ENCODE data around the gene COX6B2.
"Not testable (repeated sequence)": the region's sequence is repeated elsewhere in the genome, so short reads cannot be mapped to it uniquely, and the experiment has no call there.

The COX6B2 gene

GRCh38 chr19:55354698-55355212 is at the start of gene COX6B2:
Gene COX6B2, minus strand, starts transcription at chr19:55354719. Its CDS starts 198 bp downstream, at chr19:55354521.
- no peak for DNase-seq

GRCh38 chr19:55402509-55402908 is 48.0 kb upstream of the COX6B2 start:
- no peak for DNase-seq

GRCh38 chr19:55401390-55401789 is 46.9 kb upstream of the COX6B2 start:
- not testable (repeated sequence) for DNase-seq

- no peak for DNase-seq
These were observed 46.0 kb upstream of the COX6B2 start for GRCh38 chr19:55400281-55401087.

- no peak for DNase-seq
These were observed 43.8 kb upstream of the COX6B2 start for GRCh38 chr19:55398200-55398925.

- no peak for DNase-seq
These were observed 38.6 kb upstream of the COX6B2 start for GRCh38 chr19:55392820-55393761.

GRCh38 chr19:55391702-55392615 is 37.4 kb upstream of the COX6B2 start:
- DNase-seq = no peak

- no peak for DNase-seq
These were observed 36.7 kb upstream of the COX6B2 start for GRCh38 chr19:55391191-55391670.

GRCh38 chr19:55390461-55390880 is 36.0 kb upstream of the COX6B2 start:
- no peak for DNase-seq

- no peak for DNase-seq
These were observed 35.1 kb upstream of the COX6B2 start for GRCh38 chr19:55389386-55390317.

GRCh38 chr19:55387736-55388497 is 33.4 kb upstream of the COX6B2 start:
- DNase-seq = no peak

GRCh38 chr19:55386493-55386971 is 32.0 kb upstream of the COX6B2 start:
- no peak for DNase-seq

GRCh38 chr19:55385724-55386492 is 31.4 kb upstream of the COX6B2 start, which contains the start of gene RPL28:
Gene RPL28, plus strand, starts transcription at chr19:55385932. Its CDS starts 426 bp downstream, at chr19:55386358.
- DNase-seq = peak; percentile 97

- DNase-seq = peak; percentile 97
These were observed 30.6 kb upstream of the COX6B2 start for GRCh38 chr19:55384920-55385723.

- no peak for DNase-seq
These were observed 29.8 kb upstream of the COX6B2 start, which contains the start of gene TMEM238 for GRCh38 chr19:55384131-55384919. Gene TMEM238, minus strand, starts transcription at chr19:55384292. Its CDS starts 33 bp downstream, at chr19:55384259.
